NCI-H748 treated with DMSO at 0.1 percent for 48 hours (cell line): ENCODE results near the gene MOB1A.
"Not testable (repeated sequence)": the region's sequence is repeated elsewhere in the genome, so short reads cannot be mapped to it uniquely, and the experiment has no call there.

Source experiments
- DNase-seq: peaks from one replicate; lab custom pipeline; 2025; lab: John Stamatoyannopoulos, UW

The MOB1A gene

DNA sequence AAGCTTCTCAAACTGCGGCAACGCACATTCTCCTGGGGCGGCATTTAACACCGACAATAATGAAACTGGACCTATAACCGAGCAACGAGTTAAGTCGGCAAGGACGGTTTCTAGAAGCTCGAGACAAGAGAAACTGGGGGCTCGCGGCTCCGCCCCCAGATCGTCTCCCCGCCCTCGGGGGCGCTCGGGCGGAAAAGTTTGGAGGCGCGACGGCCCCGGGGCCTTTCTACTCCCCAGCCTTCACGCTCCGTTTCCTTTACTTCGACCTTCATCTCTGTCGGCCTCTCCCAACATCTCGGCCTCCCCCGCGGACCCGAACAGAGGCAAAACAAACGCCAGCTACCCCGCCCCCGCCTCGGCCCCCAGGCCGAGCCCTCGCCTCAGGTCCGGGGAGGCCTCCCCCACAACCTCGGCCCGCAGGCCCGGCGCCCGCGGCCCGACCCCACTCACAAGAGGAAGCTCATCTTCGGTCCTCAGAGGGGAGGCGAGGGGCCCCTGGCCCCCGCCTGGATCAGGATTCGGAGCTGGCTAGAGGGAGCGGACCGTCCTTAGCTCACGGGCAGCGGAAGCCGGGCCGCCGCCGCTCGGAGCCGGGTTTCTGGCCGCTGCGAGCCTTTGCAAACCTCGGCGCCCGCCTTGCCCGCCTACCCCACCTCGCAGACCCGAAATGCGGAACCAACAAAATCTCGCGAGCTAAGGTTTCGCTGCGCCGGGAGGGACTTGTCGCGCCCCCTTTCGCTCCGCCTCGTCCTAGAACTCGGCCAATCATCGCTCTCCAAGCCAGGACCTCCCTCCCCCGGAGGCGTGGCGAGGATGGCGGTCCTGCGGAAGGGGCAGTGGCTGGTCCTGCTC is at the start of gene MOB1A:
Gene MOB1A (minus strand): TSS at position 669 of the 852 bp plus-strand sequence. CDS start 205 bp downstream, at position 464.
- DNase-seq: peak; percentile 90

DNA sequence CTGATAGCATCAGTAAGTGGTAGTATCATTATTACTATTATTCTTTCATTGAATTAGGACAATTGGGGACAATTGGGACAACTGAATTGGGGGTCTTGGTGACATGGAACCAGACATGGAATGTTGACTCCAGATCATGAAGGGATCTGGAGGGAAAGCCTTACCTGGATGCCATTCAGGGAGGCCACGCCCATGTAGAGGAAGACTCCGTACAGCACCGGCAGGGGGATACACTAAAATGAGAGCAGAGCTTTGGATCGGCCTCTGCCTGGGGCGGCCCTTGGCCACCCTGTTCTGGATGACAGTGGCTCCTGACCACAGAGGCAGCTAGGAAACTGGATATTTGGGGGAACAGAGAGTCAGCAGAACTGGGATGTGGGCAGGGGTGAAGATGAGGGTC is 49.0 kb upstream of the MOB1A start:
- no peak for DNase-seq

DNA sequence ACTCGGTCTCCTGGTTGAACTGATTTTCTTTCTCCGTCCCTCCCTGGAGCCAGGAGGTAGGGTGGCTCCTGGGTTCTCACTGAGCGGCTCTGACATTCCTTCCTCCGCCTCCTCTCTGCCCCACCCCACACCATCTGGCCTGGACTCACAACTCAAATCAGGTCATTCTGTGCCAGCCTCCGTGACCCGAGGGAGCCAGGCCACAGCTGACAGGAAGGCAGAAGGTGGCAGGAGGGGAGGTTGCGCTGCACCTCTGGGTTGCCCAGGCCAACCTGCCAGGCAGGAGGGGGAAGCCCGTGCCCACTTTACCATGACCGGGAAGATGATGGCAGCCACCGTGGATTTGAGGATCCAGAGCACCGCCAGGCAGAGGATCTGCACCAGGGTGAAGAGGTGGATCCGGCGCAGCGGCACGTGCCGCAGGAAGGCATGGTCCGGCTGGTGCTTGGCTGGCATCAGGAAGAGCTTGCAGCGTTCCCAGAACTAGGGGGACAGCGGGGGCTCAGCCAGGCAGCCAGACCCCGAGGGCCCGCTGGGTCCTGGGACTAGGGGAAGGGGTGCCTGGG is 48.1 kb upstream of the MOB1A start:
- no peak for DNase-seq

DNA sequence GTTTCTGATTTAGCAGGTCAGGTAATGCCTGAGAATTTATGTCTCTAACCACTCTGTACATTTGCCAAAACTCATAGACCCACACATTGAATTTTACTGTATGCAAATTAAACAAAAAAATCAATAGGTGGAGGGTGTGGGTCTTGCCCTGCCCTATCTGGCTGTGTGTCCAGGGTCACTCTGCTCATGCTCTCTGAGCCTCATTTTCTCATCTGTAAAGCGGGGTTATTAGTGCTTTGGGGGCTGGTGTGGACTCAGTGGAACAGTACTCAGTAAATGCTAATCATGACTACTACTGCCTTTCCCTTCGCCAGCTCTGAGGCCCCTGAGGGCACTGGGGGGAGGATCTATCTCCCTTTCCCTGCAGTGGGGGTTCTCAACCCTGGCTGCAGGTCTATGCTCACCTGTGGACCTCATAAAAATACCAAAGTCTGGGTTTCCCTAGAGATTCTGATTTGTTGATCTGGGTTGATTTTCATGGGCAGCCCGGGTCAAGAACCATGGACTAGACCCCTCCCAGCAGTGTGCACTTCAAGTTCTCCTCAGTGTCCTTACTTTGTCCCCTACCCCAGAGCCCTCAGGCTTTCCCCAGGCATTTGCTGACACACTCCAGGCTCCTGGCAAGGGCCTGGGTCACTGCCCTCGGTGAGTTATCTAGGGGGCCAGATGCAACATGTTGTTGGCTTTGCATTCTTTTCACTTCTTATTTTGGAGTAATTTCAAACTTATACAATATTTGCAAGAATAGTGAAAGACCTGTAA is 47.2 kb upstream of the MOB1A start:
- DNase-seq: no peak

DNA sequence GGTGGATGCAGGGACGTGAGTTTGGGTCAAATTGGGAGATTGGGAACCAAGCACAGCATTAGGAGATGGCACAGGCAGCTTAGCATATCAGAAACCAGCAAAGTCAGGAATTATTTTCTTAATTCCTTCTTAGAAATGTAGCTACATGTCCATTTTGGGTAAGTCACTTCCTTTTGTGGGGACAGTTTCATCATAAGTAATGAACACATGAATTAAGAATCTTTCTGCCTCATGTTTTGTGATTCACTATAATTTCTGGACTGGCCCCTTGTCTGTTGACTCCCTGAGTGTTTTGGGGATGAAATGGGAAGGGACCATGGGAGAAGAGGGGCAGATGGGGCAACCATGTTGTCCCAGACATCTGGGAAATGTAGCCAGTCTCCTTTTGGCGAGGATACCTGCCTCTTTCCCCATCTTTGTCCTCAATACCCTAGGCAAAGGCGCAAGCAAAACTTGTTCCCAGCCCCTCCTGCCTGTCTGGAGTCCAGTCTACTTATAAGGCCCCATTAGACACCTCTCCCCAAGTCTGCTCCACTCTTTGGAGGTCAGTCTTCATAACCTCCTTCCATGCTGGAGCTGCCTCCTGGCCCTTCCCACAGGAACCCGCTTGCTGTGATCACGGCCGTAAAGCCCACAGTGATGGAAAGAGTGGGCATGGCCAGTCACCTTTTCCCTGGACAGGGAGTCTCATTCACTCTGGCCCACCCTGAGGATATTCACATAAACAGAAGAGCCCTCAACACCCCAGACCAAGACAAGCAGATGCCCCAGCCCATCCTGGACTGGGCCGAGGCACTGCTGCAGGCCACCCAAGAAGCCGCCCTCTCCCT is 45.5 kb upstream of the MOB1A start:
- DNase-seq: no peak

DNA sequence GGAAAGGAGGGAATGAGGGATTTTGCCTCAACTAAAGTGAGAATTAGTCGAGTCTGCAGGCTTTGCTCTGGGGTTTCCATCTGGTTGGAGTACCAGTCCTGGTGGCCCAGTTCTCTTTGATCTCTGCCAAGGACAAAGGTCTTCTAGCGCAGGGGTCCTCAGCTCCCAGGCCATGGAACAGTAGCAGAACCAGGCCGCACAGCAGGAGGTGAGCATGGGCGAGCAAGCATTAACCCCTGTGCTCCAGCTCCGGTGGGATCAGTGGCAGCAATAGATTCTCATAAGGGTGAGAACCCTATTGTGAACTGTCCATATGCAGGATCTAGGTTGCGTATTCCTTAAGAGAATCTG is 43.6 kb upstream of the MOB1A start:
- DNase-seq: no peak

DNA sequence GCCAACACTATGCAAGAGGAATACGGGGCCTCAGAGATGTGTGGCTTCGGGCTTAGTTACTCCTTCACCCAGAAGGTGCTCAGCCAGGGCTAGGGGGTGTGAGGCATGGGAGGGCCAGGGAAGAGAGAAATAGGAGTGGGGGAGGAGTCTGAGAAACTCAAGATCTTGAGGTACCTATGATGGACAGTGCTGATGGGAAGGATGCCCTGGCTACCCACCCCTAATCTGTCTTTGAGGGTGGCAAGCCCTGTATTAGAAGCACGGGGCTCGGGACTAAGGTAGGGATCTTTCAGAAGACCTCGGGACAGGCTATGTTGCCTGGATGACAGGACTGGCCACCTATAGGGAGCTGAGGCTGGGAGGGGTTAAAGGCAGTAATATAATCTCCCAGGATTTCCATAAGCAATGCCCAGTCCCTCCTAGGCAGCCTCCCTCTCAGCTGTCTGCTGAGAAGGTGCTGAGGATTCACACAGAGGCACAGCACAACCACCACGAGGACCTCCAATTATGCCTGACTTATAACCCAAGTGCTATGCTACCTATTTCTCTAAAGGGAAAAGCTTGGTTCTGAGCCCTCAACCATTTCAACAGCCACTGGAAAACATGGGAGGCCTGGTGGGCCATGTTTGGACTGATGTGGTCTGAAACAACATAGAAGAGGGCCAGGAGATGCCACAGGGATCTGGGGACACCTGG is 43.1 kb upstream of the MOB1A start:
- DNase-seq: no peak

DNA sequence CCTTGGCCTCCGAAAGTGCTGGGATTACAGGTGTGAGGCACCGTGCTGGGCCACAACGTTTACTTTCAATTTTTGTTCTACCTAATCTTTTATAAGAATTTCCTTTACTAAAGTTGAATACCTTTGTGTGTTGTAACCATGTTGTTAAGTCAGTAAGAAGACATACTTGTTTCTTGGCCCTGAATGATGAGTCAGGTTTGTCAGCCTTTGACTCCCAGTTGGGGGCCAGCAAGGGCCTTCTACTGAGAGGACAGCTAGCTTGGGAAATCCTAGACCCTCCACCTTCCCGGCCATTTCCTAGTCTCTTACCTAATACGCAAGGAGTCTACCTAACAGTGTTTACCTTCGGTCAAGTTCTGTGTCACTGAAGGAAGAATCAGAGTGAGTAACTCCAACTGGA is 42.4 kb upstream of the MOB1A start:
- no peak for DNase-seq

DNA sequence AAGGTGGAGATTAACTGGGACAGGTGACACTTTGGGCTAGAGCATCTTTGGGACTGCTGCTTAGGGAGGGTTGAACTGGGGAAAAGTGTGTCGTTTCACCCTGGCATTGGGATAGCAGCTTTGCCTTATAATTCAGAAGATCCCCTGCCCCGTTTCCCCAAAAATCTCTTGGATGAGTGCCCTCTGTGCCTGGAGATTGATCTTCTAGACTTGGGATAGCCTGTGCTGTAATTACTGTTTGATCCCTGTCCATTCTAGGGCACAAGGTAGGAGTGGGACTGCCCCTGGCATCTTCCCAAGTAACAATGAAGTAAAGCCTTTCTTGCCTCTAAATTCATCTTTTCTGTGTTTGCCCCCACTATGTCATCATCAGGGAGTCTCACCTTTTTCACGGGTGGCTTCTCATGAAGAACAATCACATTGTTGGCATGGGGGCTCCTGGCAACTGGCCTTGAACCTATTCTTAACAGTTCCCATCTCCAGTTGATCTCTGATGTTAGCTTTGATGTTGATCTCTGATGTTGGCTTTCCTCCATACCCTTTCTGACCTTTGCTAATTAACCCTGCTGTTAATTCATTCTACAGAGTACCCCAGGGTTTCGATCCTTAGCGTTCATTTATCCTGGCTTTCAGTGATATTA is 41.3 kb upstream of the MOB1A start:
- no peak for DNase-seq

DNA sequence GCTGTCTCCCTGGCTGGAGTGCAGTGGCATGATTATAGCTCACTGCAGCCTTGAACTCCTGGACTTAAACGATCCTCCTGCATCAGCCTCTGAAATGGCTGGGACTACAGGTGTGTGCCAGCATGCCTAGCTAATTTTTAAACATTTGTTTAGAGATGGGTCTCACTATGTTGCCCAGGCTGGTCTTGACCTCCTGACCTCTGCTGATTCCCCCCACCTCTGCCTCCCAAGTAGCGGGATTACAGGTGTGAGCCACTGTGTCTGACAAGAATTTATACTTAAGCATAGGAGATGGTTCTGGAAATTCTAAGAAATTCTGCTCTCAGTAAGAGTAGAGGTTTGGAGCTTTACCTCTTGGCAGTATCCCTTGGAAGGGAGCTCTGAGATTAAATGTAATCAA is 38.0 kb upstream of the MOB1A start:
- no peak for DNase-seq

DNA sequence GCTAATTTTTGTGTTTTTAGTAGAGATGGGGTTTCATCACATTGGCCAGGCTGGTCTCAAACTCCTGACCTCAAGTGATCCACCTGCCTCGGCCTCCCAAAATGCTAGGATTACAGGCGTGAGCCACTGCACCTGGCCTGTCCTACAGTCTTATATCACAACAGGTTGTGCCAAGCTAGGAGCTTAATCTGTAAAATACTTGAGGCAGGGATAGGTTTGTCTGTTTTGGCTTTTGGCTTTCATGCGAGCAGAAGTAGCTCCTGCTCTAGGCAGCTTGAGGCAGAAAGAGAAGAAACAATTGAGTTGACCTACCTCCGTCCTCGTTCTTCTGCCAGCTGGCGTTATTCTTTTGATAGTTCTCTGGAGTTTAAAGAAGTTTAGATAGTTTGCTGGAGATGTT is 37.1 kb upstream of the MOB1A start:
- DNase-seq: not testable (repeated sequence)

DNA sequence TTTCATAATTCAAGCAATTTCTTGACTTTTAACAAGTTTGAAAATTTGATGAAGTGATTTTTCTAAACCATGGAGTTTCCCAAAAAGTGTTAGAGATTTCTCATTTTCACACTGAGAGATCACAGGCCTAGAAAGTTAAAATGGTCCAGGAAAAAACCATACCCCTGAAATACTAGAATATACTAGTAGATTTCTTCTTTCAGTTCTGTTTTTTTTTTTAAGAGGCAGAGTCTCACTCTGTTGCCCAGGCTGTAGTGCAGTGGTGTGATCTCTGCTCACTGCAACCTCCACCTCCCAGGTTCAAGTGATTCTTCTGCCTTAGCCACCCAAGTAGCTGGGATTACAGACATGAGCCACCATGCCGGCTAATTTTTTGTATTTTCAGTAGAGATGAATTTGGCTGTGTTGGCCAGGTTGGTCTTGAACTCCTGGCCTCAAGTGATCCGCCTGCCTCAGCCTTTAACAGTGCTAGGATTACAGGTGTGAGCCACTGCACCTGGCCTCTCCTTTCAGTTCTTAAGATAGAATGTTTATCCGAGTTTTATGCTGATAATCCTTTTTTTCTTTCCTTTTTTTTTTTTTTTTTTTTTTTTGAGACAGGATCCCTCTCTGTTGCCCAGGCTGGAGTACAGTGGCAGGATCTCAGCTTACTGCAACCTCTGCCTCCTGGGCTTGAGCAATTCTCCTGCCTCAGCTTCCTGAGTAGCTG is 34.2 kb upstream of the MOB1A start:
- DNase-seq: no peak

DNA sequence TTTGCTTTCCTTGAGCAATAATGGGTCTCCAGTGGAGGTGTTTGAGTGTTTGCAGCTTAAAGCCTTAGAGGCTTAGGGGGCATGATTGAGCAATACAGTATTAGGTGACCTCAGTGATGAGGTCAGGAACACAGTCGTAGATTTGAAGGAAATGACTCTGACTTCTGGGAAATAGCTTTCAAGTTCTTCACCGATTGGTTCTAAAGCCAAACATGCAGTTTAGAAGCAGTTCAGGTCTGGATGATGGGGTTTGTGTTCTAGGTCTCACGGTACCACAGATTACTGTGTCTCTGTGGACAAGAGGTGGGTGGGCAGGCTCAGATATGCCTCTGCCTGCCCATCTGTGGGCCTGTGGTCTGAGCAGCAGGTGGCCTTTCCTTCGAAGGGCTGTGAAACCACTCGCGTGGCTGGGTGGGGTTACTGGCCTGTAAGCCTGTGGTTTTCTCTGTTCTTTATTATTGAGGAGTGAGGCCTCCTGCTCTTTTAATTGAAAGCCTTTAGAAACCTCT is 27.6 kb upstream of the MOB1A start:
- DNase-seq: no peak

DNA sequence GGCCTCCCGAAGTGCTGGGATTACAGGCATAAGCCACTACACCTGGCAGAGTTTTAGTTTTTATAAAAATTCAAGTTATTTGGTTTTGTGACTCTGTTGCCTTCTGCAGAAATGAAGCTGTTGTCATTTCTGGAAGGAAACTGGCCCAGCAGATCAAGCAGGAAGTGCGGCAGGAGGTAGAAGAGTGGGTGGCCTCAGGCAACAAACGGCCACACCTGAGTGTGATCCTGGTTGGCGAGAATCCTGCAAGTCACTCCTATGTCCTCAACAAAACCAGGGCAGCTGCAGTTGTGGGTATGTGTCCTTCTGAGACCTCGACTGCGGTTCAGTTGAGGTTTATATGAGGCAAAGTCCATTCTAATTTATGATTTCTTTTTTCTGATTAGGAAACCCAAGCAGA is 26.9 kb upstream of the MOB1A start:
- no peak for DNase-seq

DNA sequence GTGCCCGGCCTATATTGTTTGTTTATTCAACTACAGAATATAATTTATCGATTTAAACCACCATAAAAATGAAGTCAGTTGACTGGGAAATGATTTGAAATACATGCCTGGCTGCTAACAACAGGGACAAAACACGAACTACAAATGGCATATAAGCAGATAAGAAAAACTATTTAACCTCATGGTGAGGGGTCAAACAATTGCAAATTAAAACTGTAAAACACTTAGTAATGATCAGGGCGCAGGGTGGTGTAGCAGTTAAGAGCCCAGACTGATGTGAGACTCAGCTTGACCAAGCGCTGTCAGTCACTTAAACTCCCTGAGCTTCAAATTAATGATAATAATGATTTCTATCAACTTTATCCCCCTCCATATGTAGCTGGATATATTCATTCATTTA is 26.4 kb upstream of the MOB1A start:
- no peak for DNase-seq

DNA sequence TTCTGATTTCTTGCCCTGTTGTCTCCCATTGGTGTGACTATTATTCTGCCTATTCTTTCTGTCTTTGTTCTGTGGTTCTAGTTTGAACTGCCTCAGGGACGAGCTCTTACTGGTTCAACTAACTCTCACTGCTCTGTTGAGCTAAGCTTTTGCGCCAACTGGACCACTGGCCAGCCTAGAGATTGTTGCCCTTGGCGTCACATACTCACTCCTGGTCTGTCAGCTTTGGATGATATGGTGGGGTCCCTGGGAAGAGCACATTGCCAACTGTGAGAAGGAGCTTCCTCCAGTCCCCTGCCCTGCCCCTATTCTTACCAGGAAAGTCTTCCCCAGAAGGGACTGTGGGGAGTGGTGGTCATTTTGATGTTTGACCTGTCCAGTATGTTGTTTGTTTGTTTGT is 25.8 kb upstream of the MOB1A start:
- DNase-seq: no peak

DNA sequence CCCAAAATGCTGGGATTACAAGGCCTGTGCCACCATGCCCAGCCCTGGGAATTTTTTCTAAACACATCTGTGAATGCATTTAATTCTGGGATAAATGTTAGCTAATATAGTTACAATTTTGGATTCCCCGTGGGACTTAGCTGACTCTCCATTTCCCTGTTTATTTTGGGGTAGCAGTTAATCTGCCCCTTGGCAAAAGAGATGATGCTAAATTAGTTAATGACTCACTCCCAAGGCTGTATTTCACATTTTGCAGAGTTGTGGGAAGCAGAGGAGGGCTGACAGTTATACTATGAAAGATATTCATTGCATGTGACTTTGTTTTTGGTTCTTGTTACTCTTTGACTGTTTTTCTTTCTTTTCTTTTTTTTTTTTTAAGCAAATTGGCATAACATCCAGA is 22.9 kb upstream of the MOB1A start:
- DNase-seq: no peak

DNA sequence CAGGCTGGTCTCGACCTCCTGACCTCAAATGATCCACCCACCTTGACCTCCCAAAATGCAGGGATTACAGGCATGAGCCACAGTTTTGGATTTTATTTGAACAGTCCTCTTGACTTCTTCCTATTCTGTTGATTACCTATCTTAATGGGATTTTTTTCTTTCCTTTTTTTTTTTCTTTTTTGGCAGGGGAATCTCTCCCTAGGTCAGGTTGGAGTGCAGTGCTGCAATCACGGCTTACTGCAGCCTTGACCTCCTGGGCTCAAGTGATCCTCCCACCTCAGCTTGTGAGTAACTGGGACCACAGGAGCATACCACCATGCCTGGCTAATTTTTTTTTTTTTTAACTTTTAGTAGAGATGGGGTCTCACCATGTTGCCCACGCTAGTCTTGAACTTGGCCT is 22.5 kb upstream of the MOB1A start:
- no peak for DNase-seq

DNA sequence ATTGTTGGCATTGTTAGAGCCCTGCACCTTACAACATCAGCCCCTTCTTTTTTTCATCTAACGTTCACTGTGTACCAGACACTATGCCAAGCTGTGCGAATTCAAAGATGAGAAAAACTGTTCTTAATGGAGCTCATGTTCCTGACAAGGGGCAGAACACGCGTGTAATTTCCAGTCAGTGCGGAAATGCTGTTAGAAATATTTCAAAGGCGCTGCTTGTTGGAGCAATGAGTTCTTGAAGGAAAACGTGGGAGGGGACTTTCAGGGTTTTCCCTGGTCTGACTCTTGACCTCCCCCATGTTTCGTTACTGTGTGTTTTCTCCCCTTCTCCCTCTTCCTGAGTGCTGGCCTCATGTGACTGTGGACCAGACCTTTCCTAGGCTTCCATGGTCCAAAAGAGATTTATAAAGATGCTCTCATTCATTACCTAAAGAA is 21.2 kb upstream of the MOB1A start:
- DNase-seq: no peak

DNA sequence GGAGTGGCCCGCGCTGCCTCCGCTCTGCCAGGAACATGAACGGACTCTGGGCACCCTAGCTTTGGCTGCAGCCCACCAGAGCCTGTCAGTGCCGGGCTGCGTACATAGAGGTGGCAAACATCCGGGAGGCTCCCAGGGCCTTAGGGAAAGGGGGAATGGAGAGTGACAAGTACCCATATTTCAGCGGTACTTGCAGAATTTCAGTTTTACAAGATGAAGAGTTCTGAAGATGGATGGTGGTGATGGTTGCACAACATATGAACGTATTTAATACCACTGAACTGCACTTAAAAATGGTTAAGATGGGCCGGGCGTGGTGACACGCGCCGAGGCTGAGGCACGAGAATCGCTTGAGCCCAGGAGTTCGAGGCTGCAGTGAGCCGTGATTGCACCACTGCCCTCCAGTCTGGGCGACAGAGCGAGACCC is 20.6 kb upstream of the MOB1A start:
- no peak for DNase-seq
